OCI-LY3 (cell line): ENCODE results near the gene CLCN4.

ENCODE experiments used
- H2AFZ ChIP-seq: fragments of 200-600, 300-600 bp; shearing (Covaris generic); 2 replicates; pipeline ENCODE4 v1.6.0; 2014; ENCODE audit warnings: antibody characterized with exemption, low read depth, low read length
- H3K27ac ChIP-seq: fragments of 200-600, 300-600 bp; sonication (generic); 2 replicates; pipeline ENCODE4 v1.5.1; 2014; ENCODE audit warnings: mild to moderate bottlenecking, low read length, moderate library complexity, mixed read lengths
- H3K27me3 ChIP-seq: fragments of 200-600, 300-600 bp; sonication (generic); 2 replicates; pipeline ENCODE4 v1.6.1; 2014; ENCODE audit warnings: low read depth, low read length, mixed read lengths
- H3K36me3 ChIP-seq: fragments of 200-600, 300-600 bp; sonication (generic); replicated peaks from 2 replicates; pipeline ENCODE3; 2014; ENCODE audit warnings: low read depth, low read length, mixed read lengths
- H3K4me1 ChIP-seq: fragments of 300-600, 200-600 bp; sonication (generic); 2 replicates; pipeline ENCODE4 v1.6.1; 2014; ENCODE audit warnings: low read length, mixed read lengths
- H3K4me2 ChIP-seq: fragments of 200-600, 300-600 bp; sonication (generic); 2 replicates; pipeline ENCODE4 v1.6.1; 2014; ENCODE audit warnings: low read length, mixed read lengths
- H3K4me3 ChIP-seq: fragments of 300-600, 200-600 bp; sonication (generic); 2 replicates; pipeline ENCODE4 v1.5.1; 2014; ENCODE audit warnings: antibody characterized with exemption, mild to moderate bottlenecking, low read length, moderate library complexity
- H3K79me2 ChIP-seq: fragments of 300-600, 200-600 bp; shearing (Covaris generic); 2 replicates; pipeline ENCODE4 v1.6.1; 2014; ENCODE audit warnings: mild to moderate bottlenecking, low read length, mixed read lengths
- H3K9ac ChIP-seq: fragments of 300-600, 200-600 bp; shearing (Covaris generic); 2 replicates; pipeline ENCODE4 v1.6.0; 2014; ENCODE audit warnings: mild to moderate bottlenecking, low read length, moderate library complexity
- H3K9me3 ChIP-seq: fragments of 200-600, 300-600 bp; shearing (Covaris generic); 2 replicates; pipeline ENCODE4 v1.6.1; 2014; ENCODE audit warnings: low read length, mixed read lengths; ENCODE audit not compliant: insufficient read depth
- H4K20me1 ChIP-seq: fragments of 200-600, 300-600 bp; sonication (generic); 2 replicates; pipeline ENCODE4 v1.6.1; 2016; ENCODE audit warnings: low read length, mixed read lengths; ENCODE audit not compliant: insufficient read depth
- EZH2phosphoT487 ChIP-seq: fragments of 200-600 bp; shearing (Covaris generic); IDR thresholded peaks from 2 replicates; pipeline ENCODE4 v1.6.1; 2018; ENCODE audit warnings: antibody characterized with exemption, mixed run types, low read depth
- TF ChIP-seq, protein P1 (sequence below): fragments of 200-600, 300-600 bp; sonication (generic); IDR thresholded peaks from 2 replicates; pipeline ENCODE4 v1.5.1; 2014; ENCODE audit warnings: antibody characterized with exemption, low read length, low read depth

CLCN4 gene

DNA sequence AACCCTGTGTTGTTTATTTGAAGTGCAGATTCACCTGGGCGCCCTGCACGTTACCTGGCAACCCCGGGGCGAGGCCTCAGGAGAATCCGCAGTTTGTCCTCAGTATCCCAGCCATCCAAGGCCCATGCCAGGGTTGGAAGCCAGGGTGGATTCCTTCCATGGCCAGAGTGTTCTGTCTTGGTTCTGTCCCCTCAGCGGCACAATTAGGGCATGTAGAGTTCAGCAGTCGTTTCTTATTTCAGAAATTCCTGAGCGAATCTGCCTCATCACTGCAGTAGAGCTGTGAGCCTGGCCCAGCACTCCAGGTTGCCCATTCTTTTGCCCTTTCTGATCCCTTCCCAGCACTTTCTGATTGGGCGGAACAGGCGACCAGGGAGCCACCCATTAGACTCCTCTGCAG lies 29.9 kb upstream of the CLCN4 start:
- Histone ChIP-seq H2AFZ (no peak overlapping the region), H3K4me3 (no peak overlapping the region), H3K9me3 (no peaks in the 10 kb centered on the region), H3K9ac (no peak overlapping the region), H4K20me1 (no peaks in the 10 kb centered on the region), H3K79me2 (no peaks in the 10 kb centered on the region), H3K36me3 (no peaks in the 10 kb centered on the region), H3K27me3 (peaks cover 11% of the 10 kb centered on the region), H3K4me1 (peaks cover 5% of the 10 kb centered on the region), H3K4me2 (no peak overlapping the region), H3K27ac (no peak overlapping the region)
- TF ChIP-seq, protein P1, sequence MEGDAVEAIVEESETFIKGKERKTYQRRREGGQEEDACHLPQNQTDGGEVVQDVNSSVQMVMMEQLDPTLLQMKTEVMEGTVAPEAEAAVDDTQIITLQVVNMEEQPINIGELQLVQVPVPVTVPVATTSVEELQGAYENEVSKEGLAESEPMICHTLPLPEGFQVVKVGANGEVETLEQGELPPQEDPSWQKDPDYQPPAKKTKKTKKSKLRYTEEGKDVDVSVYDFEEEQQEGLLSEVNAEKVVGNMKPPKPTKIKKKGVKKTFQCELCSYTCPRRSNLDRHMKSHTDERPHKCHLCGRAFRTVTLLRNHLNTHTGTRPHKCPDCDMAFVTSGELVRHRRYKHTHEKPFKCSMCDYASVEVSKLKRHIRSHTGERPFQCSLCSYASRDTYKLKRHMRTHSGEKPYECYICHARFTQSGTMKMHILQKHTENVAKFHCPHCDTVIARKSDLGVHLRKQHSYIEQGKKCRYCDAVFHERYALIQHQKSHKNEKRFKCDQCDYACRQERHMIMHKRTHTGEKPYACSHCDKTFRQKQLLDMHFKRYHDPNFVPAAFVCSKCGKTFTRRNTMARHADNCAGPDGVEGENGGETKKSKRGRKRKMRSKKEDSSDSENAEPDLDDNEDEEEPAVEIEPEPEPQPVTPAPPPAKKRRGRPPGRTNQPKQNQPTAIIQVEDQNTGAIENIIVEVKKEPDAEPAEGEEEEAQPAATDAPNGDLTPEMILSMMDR = no peak
- TF ChIP-seq EZH2phosphoT487 = no peak

- H3K79me2 ChIP-seq = no peaks in the 10 kb centered on the region
- no peak overlapping the region for H3K9ac ChIP-seq
- no peaks in the 10 kb centered on the region for H3K27me3 ChIP-seq
- no peaks in the 10 kb centered on the region for H4K20me1 ChIP-seq
- H3K4me1 ChIP-seq = no peaks in the 10 kb centered on the region
- H3K27ac ChIP-seq = no peak overlapping the region
- no peak for TF ChIP-seq EZH2phosphoT487
- TF ChIP-seq, protein P1 = no peak
- no peak overlapping the region for H2AFZ ChIP-seq
- no peak overlapping the region for H3K4me3 ChIP-seq
- no peaks in the 10 kb centered on the region for H3K9me3 ChIP-seq
- H3K36me3 ChIP-seq = no peaks in the 10 kb centered on the region
- H3K4me2 ChIP-seq = no peak overlapping the region
Measured at GRCh38 chrX:10128386-10128785, 28.4 kb upstream of the CLCN4 start.

GRCh38 chrX:10129229-10129628 lies 27.5 kb upstream of the CLCN4 start:
- Histone ChIP-seq H3K36me3 (no peaks in the 10 kb centered on the region), H2AFZ (no peak overlapping the region), H3K9me3 (no peaks in the 10 kb centered on the region), H3K4me2 (no peak overlapping the region), H4K20me1 (no peaks in the 10 kb centered on the region), H3K27me3 (no peaks in the 10 kb centered on the region), H3K79me2 (no peaks in the 10 kb centered on the region), H3K27ac (no peak overlapping the region), H3K9ac (no peak overlapping the region), H3K4me3 (no peak overlapping the region), H3K4me1 (no peaks in the 10 kb centered on the region)
- TF ChIP-seq, protein P1 = no peak
- TF ChIP-seq EZH2phosphoT487 = no peak

- Histone ChIP-seq H3K36me3 (no peaks in the 10 kb centered on the region), H3K27ac (no peak overlapping the region), H4K20me1 (no peaks in the 10 kb centered on the region), H3K27me3 (no peaks in the 10 kb centered on the region), H3K9me3 (no peaks in the 10 kb centered on the region), H3K4me3 (no peak overlapping the region), H2AFZ (no peak overlapping the region), H3K9ac (no peak overlapping the region), H3K4me1 (no peaks in the 10 kb centered on the region), H3K4me2 (no peak overlapping the region), H3K79me2 (no peaks in the 10 kb centered on the region)
- TF ChIP-seq, protein P1 = no peak
- TF ChIP-seq EZH2phosphoT487 = no peak
Measured at GRCh38 chrX:10130354-10130753, 26.4 kb upstream of the CLCN4 start.
